Mucosa of descending colon (tissue), 3 donors: ENCODE results near the gene PVALB. TPM values are rescaled to one million over a fixed set of nuclear protein-coding genes. Genes with fewer than 3 reads are reported as not detected.

Experiments used
- ATAC-seq: fragments of 200-7000 bp; cut with Tn5 transposase; one replicate; pipeline ENCODE4 v1.9.1; 2020; ENCODE audit warnings: mild to moderate bottlenecking, moderate library complexity
- DNase-seq, 3 donors: peaks; one replicate each; pipeline ENCODE4 v3.0.0-alpha.2; 2020
- H3K36me3 ChIP-seq: fragments of 200-600 bp; one replicate; pipeline ENCODE4 v1.8.0; 2021; ENCODE audit warnings: low read depth, mild to moderate bottlenecking
- H3K4me1 ChIP-seq: fragments of 200-600 bp; one replicate; pipeline ENCODE4 v1.8.0; 2021; ENCODE audit warnings: low read depth, mild to moderate bottlenecking
- H3K4me3 ChIP-seq: fragments of 200-600 bp; one replicate; pipeline ENCODE4 v1.8.0; 2021; ENCODE audit warnings: mild to moderate bottlenecking
- H3K9me3 ChIP-seq: fragments of 200-600 bp; one replicate; pipeline ENCODE4 v1.8.0; 2021; ENCODE audit warnings: mild to moderate bottlenecking
- CTCF ChIP-seq: fragments of 200-600 bp; IDR thresholded peaks from one replicate; pipeline ENCODE4 v1.8.0; 2022; ENCODE audit warnings: antibody characterized with exemption, mild to moderate bottlenecking
- intact Hi-C, 2 donors: fragments of 100-400 bp; cut with DNase I in 1 of 2; cut with micrococcal nuclease in 1 of 2; formaldehyde crosslinking; loops; one replicate each; pipeline versions ENCODE4 v1.11.0 to v1.11.1; 2022; cut with DNase I, micrococcal nuclease
- total RNA-seq, 3 donors: library from RNA; stranded (reverse); fragmentation: NEBNext Ultra II Directional in 2 of 3; extraction: Animal tissue kit (Norgen Biotek cat#: 25700) in 2 of 3; gene quantifications; one replicate each; pipeline versions ENCODE4 v1.2.1 to v1.2.4, GENCODE V29; 2021 to 2023
- donor health status: DM: no; HTN: no; CAD: no; lungs with moderate emphysema.
- donor health status: DM: no; HTN: no; CAD: no.
- donor health status: DM: no; HTN: yes; CAD: no.

PVALB gene
- total RNA-seq, 3 donors from 2014 or later, result not detected

DNA sequence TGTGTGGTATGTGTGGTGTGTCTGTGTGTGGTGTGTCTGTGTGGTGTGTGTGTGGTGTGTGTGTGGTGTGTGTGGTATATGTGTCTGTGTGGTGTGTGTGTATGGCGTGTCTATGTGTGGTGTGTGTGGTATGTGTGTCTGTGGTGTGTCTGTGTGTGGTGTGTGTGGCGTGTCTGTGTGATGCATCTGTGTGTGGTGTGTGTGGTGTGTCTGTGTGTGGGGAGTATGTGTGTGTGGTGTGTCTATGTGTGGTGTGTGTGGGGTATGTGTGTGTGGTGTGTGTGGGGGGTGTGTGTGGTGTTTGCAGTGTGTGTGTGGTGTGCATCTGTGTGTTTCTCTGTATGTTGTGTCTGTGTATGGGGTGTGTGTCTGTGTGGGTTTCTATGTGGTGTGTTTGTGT is 7.8 kb upstream of the PVALB start:
- Histone ChIP-seq H3K9me3 (no peaks in the 10 kb centered on the region), H3K36me3 (no peaks in the 10 kb centered on the region), H3K4me3 (no peak overlapping the region), H3K4me1 (no peaks in the 10 kb centered on the region)
- no peak for DNase-seq
- intact Hi-C loops, result no loop called here
- ATAC-seq, result no peak
- no peak for TF ChIP-seq CTCF

GRCh38 chr22:36823186-36823839 is 6.5 kb upstream of the PVALB start:
- ATAC-seq (no peak), DNase-seq (no peak)
- no peaks in the 10 kb centered on the region for H3K4me1 ChIP-seq
- H3K36me3 ChIP-seq, result no peaks in the 10 kb centered on the region
- TF ChIP-seq CTCF, result no peak
- no peak overlapping the region for H3K4me3 ChIP-seq
- intact Hi-C loops, result no loop called here
- H3K9me3 ChIP-seq, result no peaks in the 10 kb centered on the region

- Histone ChIP-seq H3K4me1 (no peaks in the 10 kb centered on the region), H3K9me3 (no peaks in the 10 kb centered on the region), H3K36me3 (no peaks in the 10 kb centered on the region), H3K4me3 (no peak overlapping the region)
- DNase-seq, result no peak
- intact Hi-C loops, result no loop called here
- ATAC-seq, result no peak
- no peak for TF ChIP-seq CTCF
Measured at GRCh38 chr22:36822581-36822980, 5.7 kb upstream of the PVALB start.

GRCh38 chr22:36819112-36819511 is 2.3 kb upstream of the PVALB start:
- no peak for TF ChIP-seq CTCF

DNA sequence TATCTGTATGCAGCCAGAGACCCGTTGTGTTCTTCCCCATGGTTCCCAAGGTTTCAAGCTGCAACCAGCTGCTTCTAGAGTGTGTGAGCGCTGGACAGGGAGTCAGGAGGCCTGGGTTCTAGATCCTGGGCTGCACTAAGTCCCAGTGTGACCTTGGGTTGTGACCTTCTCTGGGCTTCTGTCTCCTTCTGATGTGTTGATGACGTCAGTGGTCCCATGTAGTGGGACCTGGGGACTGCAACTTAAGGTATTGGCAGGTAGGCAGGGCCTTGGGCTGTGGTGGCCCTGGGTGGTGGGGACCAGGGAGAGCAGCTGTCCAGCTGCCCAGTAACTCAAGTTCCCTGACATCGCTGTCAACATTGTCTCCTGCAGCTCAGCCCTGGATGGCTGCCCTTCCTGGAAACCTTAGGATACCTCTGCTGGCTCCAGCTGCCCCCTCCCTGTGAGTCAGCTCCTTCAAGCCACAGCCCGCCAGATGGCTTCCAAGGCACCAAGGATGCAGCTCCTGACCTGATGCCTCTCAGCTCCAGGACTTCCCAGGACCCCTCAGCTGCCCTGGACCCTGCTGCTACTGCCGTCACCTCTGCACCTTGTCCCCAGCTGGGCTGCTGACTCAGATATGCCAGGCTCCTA is 1.3 kb upstream of the PVALB start:
- no peak overlapping the region for H3K4me3 ChIP-seq
- no peaks in the 10 kb centered on the region for H3K36me3 ChIP-seq
- no peak for TF ChIP-seq CTCF
- H3K9me3 ChIP-seq, result no peaks in the 10 kb centered on the region
- intact Hi-C loops, result no loop called here
- DNase-seq, result no peak
- no peak for ATAC-seq
- H3K4me1 ChIP-seq, result peaks cover 7% of the 10 kb centered on the region

More at GRCh38 chr22:36819112-36819511, 2.3 kb upstream of the PVALB start:
- H3K4me3 ChIP-seq, result no peak overlapping the region
- ATAC-seq, result no peak
- H3K4me1 ChIP-seq, result peaks cover 7% of the 10 kb centered on the region
- no peak for DNase-seq
- intact Hi-C loops, result no loop called here
- no peaks in the 10 kb centered on the region for H3K9me3 ChIP-seq
- no peaks in the 10 kb centered on the region for H3K36me3 ChIP-seq
